Activated T-cell treated with anti-CD3 and anti-CD28 coated beads, Interleukin-2, amount 50 U/mL, for 72 hours (primary cell): Measurements from ENCODE around the gene SSBP3. TPM values are rescaled to one million over a fixed set of nuclear protein-coding genes. Genes with fewer than 3 reads are reported as not detected.

Experiments used
- ATAC-seq, 2 donors: fragments of 150-1000 bp; cut with Tn5 transposase; replicated peaks in 1 of 2; 2 replicates each; pipeline ENCODE4 v1.10.0; 2021; ENCODE audit warnings: moderate library complexity in 2 of 2, mild to moderate bottlenecking in 1 of 2
- DNase-seq, 2 donors: peaks; one replicate each; pipeline ENCODE4 v3.0.0; 2021 to 2022; ENCODE audit warnings: mixed read lengths in 1 of 2
- H3K27ac Mint-ChIP-seq: one replicate; pipeline ENCODE4 v1.8.0; 2022; ENCODE audit warnings: mild to moderate bottlenecking, moderate library complexity, mixed read lengths
- H3K27me3 Mint-ChIP-seq: one replicate; pipeline ENCODE4 v1.8.0; 2022; ENCODE audit warnings: low read depth, mixed read lengths
- H3K36me3 Mint-ChIP-seq, 2 donors: one replicate each; pipeline ENCODE4 v1.8.0; 2022; ENCODE audit warnings: mixed read lengths in 2 of 2, mild to moderate bottlenecking in 1 of 2; ENCODE audit not compliant: insufficient read depth in 2 of 2
- H3K4me1 Mint-ChIP-seq: one replicate; pipeline ENCODE4 v1.8.0; 2022; ENCODE audit warnings: low read depth, mixed read lengths
- H3K4me3 Mint-ChIP-seq, 2 donors: one replicate each; pipeline ENCODE4 v1.8.0; 2022; ENCODE audit warnings: mild to moderate bottlenecking in 2 of 2, mixed read lengths in 2 of 2, moderate library complexity in 2 of 2
- H3K9me3 Mint-ChIP-seq, 2 donors: one replicate each; pipeline ENCODE4 v1.8.0; 2022; ENCODE audit warnings: mixed read lengths in 2 of 2
- total RNA-seq, 2 donors: library from RNA; stranded (reverse); gene quantifications; one replicate each; pipeline ENCODE4 v1.2.3, GENCODE V29; 2022

SSBP3 gene
- total RNA-seq, 2 donors from 2014 or later: 70.1 to 84.9 TPM

DNA sequence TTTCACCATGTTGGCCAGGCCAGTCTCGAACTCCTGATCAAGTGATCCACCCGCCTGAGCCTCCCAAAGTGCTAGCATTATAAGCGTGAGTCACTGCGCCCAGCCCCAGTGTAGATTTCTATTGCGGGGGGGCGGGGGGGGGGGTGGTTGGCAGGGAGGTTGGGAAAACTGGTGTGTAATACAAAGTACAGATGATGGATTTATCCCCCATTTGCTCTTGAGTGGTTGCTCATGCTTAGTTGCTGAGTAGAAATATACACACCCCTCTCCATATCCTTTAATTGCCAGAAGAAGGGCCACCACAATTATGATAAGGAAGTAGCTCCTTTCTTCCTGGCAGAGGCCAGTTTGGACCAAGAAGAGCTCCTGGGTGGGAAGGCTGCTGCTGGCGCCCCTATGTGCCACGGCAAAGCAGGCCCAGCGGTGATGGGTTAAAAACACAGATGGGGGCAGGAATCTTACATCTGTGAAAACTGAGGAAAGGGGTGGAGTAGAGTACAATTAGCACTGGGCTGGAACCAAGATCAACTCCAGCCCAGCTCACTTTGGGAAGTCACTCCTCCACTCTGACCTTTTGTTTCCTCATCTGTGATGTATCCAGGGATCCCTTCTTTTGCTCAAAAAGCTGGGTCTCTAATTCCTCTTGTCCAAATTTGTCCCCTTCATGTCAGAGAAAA, 151.0 kb downstream of the SSBP3 start:
- DNase-seq: no peak
- Mint-ChIP-seq H3K4me1 (no peaks in the 10 kb centered on the region), H3K4me3 (no peak overlapping the region), H3K27ac (no peak overlapping the region), H3K36me3 (no peaks in the 10 kb centered on the region), H3K9me3 (no peaks in the 10 kb centered on the region), H3K27me3 (no peaks in the 10 kb centered on the region)
- no peak for ATAC-seq

DNA sequence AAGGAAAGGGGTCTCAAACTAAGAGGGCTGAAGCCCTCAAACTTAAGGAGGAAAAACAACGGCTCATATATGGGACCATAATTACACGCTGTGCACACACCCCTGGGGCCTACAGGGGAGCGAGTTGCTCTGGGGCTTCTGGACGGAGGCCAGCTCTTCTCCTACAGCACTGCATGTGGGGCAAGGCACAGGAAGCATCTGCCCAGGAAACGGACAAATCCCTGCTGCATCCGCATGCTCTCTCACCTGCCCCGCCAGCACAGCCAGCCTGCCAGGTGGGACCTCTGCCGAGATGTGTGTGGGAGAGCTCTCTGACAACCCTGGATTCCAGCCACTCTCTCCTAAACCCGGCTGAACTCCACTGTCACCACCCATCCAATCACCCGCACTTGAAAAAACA, 152.1 kb downstream of the SSBP3 start:
- Mint-ChIP-seq H3K27me3 (no peaks in the 10 kb centered on the region), H3K27ac (no peak overlapping the region), H3K4me1 (no peaks in the 10 kb centered on the region), H3K4me3 (no peak overlapping the region), H3K9me3 (no peaks in the 10 kb centered on the region), H3K36me3 (no peaks in the 10 kb centered on the region)
- no peak for ATAC-seq
- no peak for DNase-seq

- no peaks in the 10 kb centered on the region for H3K4me1 Mint-ChIP-seq
- no peaks in the 10 kb centered on the region for H3K36me3 Mint-ChIP-seq
- ATAC-seq: peak; percentile 33 to 34
- H3K9me3 Mint-ChIP-seq: no peaks in the 10 kb centered on the region
- H3K4me3 Mint-ChIP-seq: no peak overlapping the region
- no peak overlapping the region for H3K27ac Mint-ChIP-seq
- no peak for DNase-seq
- H3K27me3 Mint-ChIP-seq: no peaks in the 10 kb centered on the region
These were observed 152.7 kb downstream of the SSBP3 start for GRCh38 chr1:54253480-54253879.

DNA sequence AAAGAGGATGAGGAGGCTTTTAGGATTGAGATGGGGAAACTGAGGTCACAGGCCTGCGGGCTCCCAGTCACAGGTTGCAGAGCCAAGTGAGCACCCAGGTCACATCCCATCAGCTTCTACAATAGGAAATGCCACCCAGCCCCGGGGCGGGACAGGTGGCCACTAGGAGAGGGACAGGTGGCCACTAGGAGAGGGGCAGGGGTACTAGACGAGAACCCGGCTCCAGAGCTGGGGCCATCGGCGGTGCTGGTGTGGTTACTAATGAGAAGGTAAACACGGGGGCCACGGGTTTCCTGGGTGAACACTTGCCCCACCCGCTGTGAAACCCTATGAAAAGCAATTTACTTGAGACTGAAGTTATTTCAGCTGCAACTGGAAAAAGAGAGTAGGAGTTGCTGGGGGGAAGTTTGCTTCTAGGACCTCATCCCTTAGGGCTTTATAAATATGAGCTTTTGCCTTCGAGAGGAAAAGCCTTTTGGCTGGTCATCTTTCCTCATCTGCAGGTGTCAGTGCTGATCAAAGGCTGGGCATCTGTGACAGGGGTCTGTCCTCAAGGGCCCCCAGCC, 153.7 kb downstream of the SSBP3 start:
- H3K27ac Mint-ChIP-seq: peak overlapping the region; percentile 14
- no peaks in the 10 kb centered on the region for H3K27me3 Mint-ChIP-seq
- no peaks in the 10 kb centered on the region for H3K9me3 Mint-ChIP-seq
- no peaks in the 10 kb centered on the region for H3K4me1 Mint-ChIP-seq
- no peak overlapping the region for H3K4me3 Mint-ChIP-seq
- no peaks in the 10 kb centered on the region for H3K36me3 Mint-ChIP-seq
- ATAC-seq (no peak), DNase-seq (no peak)

- no peaks in the 10 kb centered on the region for H3K9me3 Mint-ChIP-seq
- no peaks in the 10 kb centered on the region for H3K4me1 Mint-ChIP-seq
- H3K27ac Mint-ChIP-seq: no peak overlapping the region
- DNase-seq (no peak), ATAC-seq (no peak)
- no peaks in the 10 kb centered on the region for H3K27me3 Mint-ChIP-seq
- no peaks in the 10 kb centered on the region for H3K36me3 Mint-ChIP-seq
- H3K4me3 Mint-ChIP-seq: no peak overlapping the region
These were observed 155.5 kb downstream of the SSBP3 start for GRCh38 chr1:54250670-54251069.

DNA sequence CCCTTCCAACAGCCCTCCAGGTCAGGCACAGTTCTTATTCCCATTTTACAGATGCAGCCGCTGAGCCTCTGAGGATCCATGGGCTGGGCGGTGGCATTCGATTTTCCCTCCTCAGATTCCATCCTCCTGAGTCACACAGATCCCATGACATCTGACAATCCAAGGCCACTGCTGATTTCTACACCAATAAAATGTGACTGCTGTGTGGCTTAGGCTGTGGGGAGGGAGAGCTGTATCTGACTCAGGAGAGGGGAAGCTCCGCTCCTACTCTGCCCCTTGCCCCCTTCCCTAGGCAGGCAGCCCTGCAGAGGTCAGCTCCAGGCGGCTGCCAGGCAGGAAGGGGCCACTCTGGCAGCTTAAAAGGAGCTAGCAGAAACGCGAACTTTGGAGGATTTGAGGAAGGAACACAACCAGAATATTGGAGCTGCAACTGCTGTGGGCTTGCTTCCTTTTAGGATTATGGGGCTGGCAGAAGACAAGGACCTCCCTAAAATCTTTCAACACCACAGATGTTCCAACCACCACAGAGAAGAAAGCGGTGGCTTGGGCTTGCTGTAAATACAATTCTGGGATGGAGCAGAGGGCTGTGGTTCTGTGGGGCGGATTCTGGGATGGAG, 156.3 kb downstream of the SSBP3 start:
- Mint-ChIP-seq H3K27ac (peak overlapping the region; percentile 60), H3K9me3 (no peaks in the 10 kb centered on the region), H3K4me1 (no peaks in the 10 kb centered on the region), H3K27me3 (no peaks in the 10 kb centered on the region), H3K4me3 (no peak overlapping the region), H3K36me3 (no peaks in the 10 kb centered on the region)
- DNase-seq (no peak), ATAC-seq (no peak)

- Mint-ChIP-seq H3K27me3 (no peaks in the 10 kb centered on the region), H3K4me3 (no peak overlapping the region), H3K9me3 (no peaks in the 10 kb centered on the region), H3K4me1 (no peaks in the 10 kb centered on the region), H3K27ac (peak overlapping the region; percentile 16), H3K36me3 (no peaks in the 10 kb centered on the region)
- ATAC-seq: no peak
- DNase-seq: no peak
These were observed 157.2 kb downstream of the SSBP3 start for GRCh38 chr1:54248966-54249365.

DNA sequence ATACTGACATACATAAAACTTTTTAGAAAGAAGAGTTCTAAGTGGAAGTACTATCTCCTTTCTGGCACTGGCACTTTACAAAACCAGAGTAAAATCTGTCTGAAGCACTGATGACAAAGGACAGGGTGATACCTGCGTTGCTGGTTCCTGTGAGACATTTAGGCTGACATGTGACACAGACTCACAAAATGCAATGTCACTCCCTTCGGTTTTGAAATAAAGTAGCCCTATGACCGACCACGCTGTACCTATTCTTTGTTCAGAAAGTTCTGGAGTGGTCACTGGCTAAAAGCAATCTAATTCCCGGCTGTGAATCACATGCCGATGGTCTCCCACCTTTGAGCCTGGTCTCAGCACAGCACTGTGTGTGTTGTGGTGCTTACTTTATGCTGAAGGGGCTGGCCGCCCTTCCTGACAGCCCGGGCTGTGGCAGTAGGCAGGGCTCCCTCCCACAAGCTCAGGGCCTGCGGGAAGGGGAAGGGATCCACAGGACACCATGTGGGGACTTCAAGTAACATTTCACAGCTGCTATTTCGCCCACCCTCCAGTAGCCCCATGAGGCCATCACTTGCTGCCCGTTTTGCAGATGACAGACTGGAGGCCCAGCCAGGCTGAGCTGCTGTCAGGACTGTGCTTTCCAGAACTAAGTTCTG, 158.2 kb downstream of the SSBP3 start:
- ATAC-seq (no peak), DNase-seq (no peak)
- H3K27me3 Mint-ChIP-seq: no peaks in the 10 kb centered on the region
- no peak overlapping the region for H3K4me3 Mint-ChIP-seq
- no peaks in the 10 kb centered on the region for H3K4me1 Mint-ChIP-seq
- H3K27ac Mint-ChIP-seq: no peak overlapping the region
- H3K36me3 Mint-ChIP-seq: no peaks in the 10 kb centered on the region
- H3K9me3 Mint-ChIP-seq: no peaks in the 10 kb centered on the region

DNA sequence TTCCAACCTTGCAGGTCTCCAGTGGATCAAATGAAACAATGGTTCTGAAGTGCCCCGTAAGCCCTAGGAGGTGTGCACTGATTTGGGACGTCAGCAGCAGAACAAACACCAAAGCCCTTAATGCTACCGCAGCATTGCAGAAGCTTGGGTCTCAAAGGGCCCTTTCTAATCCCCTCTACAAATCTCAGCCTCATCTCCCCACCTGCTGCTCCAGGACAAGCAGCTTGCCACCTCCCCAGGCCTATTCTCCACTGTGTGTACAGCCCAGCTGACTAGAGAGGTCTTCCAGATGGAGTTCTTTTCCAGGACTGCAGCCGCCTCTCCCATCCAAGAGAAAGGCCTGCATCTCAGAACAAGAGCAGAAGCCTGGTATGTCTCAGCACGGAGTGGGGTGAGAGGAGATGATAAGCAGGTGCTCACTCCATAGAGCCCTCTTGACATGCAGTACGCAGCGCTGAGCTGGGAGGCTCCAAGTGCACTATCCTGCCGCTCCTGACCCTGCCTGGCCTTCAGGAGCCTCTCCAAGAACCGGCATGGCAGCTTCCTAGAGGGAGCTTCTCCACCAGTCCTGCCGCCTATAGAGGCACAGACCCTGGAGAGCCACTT, 160.0 kb downstream of the SSBP3 start:
- DNase-seq: no peak
- Mint-ChIP-seq H3K4me1 (no peaks in the 10 kb centered on the region), H3K27ac (no peak overlapping the region), H3K27me3 (no peaks in the 10 kb centered on the region), H3K9me3 (no peaks in the 10 kb centered on the region), H3K4me3 (no peak overlapping the region), H3K36me3 (no peaks in the 10 kb centered on the region)
- ATAC-seq: no peak

GRCh38 chr1:54245501-54245900, 160.7 kb downstream of the SSBP3 start:
- H3K4me3 Mint-ChIP-seq: no peak overlapping the region
- no peaks in the 10 kb centered on the region for H3K27me3 Mint-ChIP-seq
- no peaks in the 10 kb centered on the region for H3K9me3 Mint-ChIP-seq
- no peaks in the 10 kb centered on the region for H3K4me1 Mint-ChIP-seq
- ATAC-seq (no peak), DNase-seq (no peak)
- H3K36me3 Mint-ChIP-seq: no peaks in the 10 kb centered on the region
- H3K27ac Mint-ChIP-seq: no peak overlapping the region

DNA sequence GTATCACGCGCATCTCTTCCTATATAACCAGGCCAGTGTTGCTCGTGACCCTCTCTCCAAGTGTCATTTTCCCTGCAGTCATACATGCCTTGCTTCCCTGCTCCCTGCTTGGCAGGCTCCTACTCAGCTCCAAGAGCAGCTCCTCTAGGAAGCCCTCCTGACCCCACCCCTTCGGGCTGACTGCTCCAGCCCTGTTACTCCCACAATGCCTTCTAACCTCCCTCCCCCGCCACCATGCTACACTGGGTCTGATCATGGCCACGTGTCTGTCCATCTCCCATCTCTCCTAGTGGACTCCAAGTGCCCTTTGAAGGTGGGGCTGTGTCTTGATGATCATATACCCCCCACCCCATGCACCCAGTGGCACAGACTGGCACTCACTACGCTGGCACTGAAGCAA, 161.5 kb downstream of the SSBP3 start:
- ATAC-seq (no peak), DNase-seq (no peak)
- no peaks in the 10 kb centered on the region for H3K27me3 Mint-ChIP-seq
- no peaks in the 10 kb centered on the region for H3K4me1 Mint-ChIP-seq
- no peak overlapping the region for H3K27ac Mint-ChIP-seq
- no peaks in the 10 kb centered on the region for H3K9me3 Mint-ChIP-seq
- no peak overlapping the region for H3K4me3 Mint-ChIP-seq
- no peaks in the 10 kb centered on the region for H3K36me3 Mint-ChIP-seq

DNA sequence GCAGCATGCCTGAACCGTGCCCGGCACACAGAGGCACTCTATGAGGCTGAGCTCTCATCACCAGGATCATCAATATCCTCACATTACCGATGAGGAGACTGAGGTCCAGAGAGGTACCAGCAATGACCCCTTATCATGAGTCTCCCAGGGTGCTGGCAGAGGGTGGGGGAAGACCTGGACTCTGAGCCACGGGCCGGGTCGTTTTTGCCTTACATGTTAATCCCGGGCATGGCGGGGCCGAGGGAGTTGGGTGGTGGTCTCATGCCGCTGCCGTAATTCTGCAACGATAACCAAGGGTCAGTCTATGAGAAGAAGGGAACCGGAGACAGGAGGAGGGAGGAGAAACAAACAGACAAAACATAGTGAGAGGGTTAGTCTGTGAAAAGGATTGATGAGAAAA, 163.2 kb downstream of the SSBP3 start:
- no peak overlapping the region for H3K4me3 Mint-ChIP-seq
- no peaks in the 10 kb centered on the region for H3K27me3 Mint-ChIP-seq
- DNase-seq: no peak
- no peak for ATAC-seq
- H3K36me3 Mint-ChIP-seq: no peaks in the 10 kb centered on the region
- no peak overlapping the region for H3K27ac Mint-ChIP-seq
- H3K9me3 Mint-ChIP-seq: no peaks in the 10 kb centered on the region
- no peaks in the 10 kb centered on the region for H3K4me1 Mint-ChIP-seq

DNA sequence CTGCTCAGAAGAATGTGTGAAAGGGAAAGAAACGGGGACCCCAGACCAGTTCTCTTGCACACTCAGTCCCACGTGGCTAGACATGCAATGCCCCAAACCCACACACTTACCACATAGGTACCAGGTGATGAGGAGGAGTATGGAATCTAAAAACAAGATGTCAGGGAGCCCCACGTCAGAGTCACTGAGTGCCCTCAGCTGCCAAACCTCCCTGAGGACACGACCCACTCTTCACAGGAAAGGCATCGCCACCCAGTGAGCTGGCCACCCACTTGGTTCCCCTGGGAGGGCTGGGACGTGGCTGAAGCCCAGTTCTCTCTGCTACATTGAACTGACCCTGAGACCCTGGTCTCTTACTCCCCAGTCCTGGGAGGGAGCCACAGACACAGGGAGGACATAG, 164.8 kb downstream of the SSBP3 start:
- ATAC-seq: no peak
- Mint-ChIP-seq H3K4me3 (no peak overlapping the region), H3K27ac (no peak overlapping the region), H3K4me1 (peaks cover 9% of the 10 kb centered on the region), H3K36me3 (peaks cover 2 to 4% of the 10 kb centered on the region in 2 donors), H3K27me3 (no peaks in the 10 kb centered on the region), H3K9me3 (no peaks in the 10 kb centered on the region)
- no peak for DNase-seq
